Fibroblast of the aortic adventitia (primary cell): ENCODE measurements around the gene MED27. TPM values are rescaled to one million over a fixed set of nuclear protein-coding genes. Genes with fewer than 3 reads are reported as not detected.
"Not testable (repeated sequence)": the region's sequence is repeated elsewhere in the genome, so short reads cannot be mapped to it uniquely, and the experiment has no call there.

Experiments
- DNase-seq: peaks from one replicate; pipeline ENCODE4 v3.0.0-alpha.2; 2010; ENCODE audit warnings: low read depth
- H3K4me3 ChIP-seq: 2 replicates; pipeline ENCODE4 v1.5.1; 2011; ENCODE audit warnings: low read depth, mild to moderate bottlenecking, control low read depth, low read length, moderate library complexity
- CTCF ChIP-seq: IDR thresholded peaks from 2 replicates; pipeline ENCODE4 v1.5.1; 2011; ENCODE audit warnings: mild to moderate bottlenecking, low read length, control low read depth, inconsistent platforms; ENCODE audit not compliant: insufficient read depth
- total RNA-seq: library from RNA; depleted of rRNA; stranded (reverse); fragments of >200 nt; gene quantifications from 2 replicates; pipeline ENCODE4 v1.2.3, GENCODE V29; 2012; ENCODE audit warnings: low replicate concordance

The MED27 gene
- total RNA-seq, 1 donor: 29.4 TPM

DNA sequence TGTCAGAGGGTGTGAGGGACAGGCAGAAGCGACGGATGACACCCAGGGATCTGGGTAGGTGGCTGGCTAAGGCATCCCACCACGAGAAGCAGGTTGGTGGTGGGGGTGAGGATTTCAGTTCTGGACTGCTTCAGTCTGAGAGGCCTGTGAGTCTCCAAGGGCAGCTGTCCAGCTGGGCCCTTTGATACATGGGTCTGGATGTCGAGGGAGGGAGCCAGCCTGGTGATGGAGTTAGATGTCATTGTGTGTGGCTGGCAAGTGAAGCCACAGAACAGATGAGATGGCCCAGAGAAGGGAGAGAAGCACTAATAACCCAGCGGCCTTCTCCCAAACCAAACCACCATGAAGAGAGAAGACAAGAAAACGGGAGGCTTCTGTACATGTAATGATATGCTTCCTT, 11.1 kb downstream of the MED27 start:
- TF ChIP-seq CTCF: no peak
- no peak for DNase-seq
- H3K4me3 ChIP-seq: no peak overlapping the region

DNA sequence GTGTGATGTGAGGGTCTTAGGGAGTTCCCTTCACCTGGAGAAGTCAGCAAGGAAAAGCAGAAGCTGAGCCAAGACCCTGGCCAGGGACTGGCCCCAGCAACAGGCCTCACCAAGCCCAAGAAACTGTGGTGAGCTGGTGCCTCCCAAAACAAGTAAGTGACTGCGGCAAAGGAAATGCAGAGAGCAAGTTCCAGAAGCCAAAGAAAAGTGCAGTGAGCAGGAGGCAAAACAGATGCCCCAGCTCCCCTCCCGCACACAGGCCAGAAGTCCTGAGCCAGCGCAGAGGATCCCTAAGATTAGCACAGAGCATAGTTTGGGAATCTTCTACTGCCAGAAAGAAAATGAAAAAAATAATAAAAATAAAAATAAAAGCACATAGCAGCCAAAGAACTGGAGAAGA, 13.2 kb downstream of the MED27 start:
- no peak overlapping the region for H3K4me3 ChIP-seq
- TF ChIP-seq CTCF: no peak
- no peak for DNase-seq

DNA sequence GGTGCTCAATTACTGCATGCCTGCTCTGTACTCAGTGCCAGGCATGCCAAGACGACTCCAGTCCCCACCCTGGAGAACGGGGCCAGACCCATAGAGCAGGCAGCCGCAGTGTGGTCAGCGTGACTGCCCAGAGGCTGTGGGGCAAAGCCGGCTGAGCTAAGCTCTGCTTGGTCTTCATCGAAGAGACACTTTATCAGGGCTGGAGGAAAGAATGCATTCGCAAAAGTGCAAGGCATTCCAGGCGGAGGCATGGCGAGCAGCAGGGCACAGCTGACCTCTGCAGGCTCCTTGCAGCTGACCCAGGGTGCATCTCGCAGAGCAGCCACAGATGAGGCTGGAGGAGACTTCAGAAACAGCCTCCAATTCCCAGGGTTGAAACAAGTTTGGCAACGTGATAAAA, 13.6 kb downstream of the MED27 start:
- TF ChIP-seq CTCF: no peak
- no peak for DNase-seq
- no peak overlapping the region for H3K4me3 ChIP-seq

- DNase-seq: no peak
Measured at GRCh38 chr9:132063281-132063680, 16.4 kb downstream of the MED27 start.

GRCh38 chr9:132062806-132063205, 16.9 kb downstream of the MED27 start:
- no peak for DNase-seq
- H3K4me3 ChIP-seq: no peak overlapping the region
- TF ChIP-seq CTCF: no peak

More at GRCh38 chr9:132063281-132063680, 16.4 kb downstream of the MED27 start:
- no peak for TF ChIP-seq CTCF
- H3K4me3 ChIP-seq: no peak overlapping the region

DNA sequence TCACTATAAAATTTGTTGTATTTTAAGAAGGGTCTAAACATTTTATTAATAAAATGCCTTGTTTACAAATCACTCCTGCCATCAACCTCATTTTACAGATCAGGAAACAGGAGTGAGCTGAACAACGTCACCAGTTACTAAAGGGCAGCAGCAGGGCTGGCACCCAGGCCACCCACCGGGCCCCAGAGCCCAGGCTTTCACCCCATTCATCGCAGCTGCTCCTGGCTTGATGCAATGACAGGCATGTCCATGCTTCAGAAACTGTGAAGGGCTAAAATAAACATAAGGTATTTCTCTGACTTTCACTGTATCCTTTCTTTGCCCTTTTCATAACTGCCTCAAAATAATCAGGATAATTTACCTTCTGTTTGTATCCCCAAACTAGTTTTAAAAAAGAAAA, 18.1 kb downstream of the MED27 start:
- no peak for DNase-seq
- TF ChIP-seq CTCF: no peak

GRCh38 chr9:132059361-132059760, 20.3 kb downstream of the MED27 start:
- no peak for TF ChIP-seq CTCF

More for the DNA sequence above, 18.1 kb downstream of the MED27 start:
- no peak overlapping the region for H3K4me3 ChIP-seq

GRCh38 chr9:132058226-132058625, 21.4 kb downstream of the MED27 start:
- DNase-seq: not testable (repeated sequence)

More at GRCh38 chr9:132059361-132059760, 20.3 kb downstream of the MED27 start:
- DNase-seq: no peak
- no peak overlapping the region for H3K4me3 ChIP-seq

More at GRCh38 chr9:132058226-132058625, 21.4 kb downstream of the MED27 start:
- H3K4me3 ChIP-seq: not testable (repeated sequence)
